T-helper 2 cell (primary cell): ENCODE results near the gene PC.

Source experiments
- DNase-seq, 5 experiments: peaks; one replicate each; pipeline versions ENCODE4 v3.0.0 to v3.0.0-alpha.2; 2012 to 2022

The PC gene

GRCh38 chr11:66854231-66854661 is 103.9 kb downstream of the PC start:
- no peak for DNase-seq

DNA sequence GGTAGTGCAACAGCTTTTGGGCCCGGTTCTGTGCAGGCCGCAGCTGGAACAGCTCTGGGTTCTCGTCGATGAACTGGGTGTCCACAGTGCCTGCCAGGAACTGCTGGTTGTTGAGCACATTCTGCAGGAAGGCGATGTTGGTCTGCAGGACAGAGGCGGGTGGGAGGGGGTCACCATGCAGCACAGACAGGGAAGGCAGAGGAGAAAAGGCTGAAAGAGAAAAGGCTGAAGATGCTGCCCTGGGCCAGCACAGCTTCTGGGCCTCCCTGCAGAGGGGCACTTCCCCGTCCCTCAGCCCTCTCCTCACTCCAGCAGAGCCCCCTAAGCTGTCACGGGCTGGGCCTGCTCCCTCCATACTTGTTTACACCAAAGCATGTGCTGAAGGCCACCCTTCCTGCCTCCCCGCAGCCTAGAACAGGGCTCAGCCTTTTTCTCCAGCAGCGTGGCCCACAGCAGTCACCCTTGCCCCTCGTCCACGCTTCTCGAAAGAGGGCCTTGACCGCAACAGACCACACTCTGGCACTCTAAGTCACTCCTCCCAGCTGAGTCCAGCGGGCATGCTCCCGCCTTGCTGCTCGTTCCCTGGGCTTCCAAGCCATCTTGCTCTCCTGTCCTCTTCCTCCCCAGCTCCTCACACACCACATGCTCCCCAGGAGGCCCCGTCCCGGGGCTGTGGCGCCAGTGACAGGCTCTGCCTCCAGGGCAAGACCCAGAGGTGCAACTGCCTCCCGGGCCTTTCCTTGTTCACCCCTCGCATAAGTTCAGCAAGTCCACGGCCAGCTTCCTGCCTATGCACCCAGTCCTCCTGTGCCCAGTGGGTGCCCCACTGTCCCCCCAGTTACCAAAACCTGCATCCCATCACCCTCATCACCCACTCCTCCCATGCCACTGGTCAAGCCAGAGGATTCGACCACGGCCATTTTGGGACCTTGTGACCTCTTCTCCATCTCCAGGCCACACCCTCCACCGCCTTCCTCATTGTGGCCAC is 104.6 kb downstream of the PC start:
- DNase-seq: no peak

- DNase-seq: no peak
Measured at GRCh38 chr11:66852466-66853241, 105.5 kb downstream of the PC start.

DNA sequence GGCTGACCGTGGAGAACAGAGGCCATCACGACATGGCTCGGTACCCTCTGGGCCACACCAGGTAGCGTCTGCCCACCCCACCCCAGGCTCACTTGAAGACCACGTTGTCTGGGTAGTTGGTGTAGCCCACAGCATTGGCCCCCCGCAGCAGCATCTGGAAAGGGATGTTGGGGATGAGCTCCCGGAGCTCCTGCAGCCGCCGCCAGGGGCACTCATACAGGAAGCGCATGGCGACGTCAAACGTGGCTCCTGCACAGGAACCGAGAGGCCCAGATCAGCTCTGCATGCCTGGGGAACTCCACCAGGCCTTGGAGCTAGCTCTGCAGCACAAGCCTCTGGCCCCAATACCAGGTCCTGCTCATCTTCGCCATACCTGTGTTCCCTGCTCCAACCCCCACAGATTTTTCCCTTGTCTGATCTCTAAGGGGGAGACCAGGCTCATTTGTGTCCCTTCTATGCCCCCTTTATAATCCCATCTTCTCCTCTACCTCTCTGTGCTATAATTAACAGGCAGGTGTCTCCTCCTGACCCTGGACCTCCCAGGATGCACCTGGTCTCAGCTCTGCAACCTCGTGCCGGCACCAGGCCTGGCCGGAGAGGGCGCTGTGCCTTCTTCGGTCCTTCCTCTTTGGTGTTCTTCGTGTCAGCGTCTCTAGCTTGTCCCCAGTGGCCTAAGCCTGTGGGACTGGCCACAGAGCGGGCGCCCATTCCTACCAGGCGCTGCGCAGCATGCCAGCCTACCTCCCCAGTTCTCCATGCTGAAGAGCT is 106.3 kb downstream of the PC start:
- peak in 1 of 5 experiments; percentile 68 for DNase-seq

DNA sequence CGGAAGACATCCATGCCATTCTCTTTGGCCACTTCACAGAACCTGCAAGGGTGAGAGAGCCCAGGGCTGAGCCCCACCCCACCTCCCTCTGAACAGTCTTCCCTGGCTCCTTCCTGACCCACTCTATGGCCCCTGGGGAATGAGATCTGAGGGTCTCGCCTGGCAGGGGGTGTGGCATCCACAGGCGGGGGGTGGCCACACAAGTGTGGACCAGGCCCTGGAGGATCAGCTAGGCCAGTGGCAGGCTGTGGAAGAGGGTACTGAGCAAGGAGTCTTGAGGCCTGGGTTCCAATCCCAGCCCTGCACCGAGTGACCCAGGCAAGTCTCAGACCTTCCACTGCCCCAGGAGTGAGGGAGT is 107.0 kb downstream of the PC start:
- DNase-seq: no peak

DNA sequence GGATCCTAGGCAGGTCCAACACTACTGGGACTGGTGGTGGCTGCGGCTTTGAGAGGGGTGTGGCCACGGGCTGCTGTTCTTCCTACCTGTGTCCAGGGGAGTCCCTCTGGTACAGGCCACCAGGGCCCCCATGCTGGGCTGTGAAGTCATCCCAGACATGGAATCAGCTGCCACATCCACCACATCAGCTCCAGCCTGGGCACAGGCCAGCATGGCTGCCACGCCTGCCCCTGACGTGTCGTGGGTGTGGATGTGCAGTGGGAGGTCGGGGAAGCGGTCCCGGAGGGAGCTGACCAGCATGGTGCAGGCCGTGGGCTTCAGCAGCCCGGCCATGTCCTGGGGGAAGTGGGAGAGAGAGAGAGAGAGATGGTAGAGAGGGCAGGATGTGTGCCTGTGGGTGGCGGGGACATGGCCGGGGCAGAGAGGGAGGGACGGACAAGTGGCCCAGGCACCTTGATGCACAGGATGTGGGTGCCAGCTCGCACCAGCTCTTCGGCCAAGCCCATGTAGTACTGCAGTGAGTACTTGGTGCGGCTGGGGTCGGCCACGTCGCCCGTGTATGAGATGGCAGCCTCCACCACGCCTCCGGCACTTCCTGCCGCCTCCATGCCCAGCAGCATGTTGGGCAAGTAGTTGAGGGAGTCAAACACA is 107.5 kb downstream of the PC start:
- DNase-seq: no peak

- DNase-seq: no peak
Measured at GRCh38 chr11:66850235-66850587, 108.0 kb downstream of the PC start.

- DNase-seq: no peak
Measured at GRCh38 chr11:66849501-66850234, 108.5 kb downstream of the PC start.

DNA sequence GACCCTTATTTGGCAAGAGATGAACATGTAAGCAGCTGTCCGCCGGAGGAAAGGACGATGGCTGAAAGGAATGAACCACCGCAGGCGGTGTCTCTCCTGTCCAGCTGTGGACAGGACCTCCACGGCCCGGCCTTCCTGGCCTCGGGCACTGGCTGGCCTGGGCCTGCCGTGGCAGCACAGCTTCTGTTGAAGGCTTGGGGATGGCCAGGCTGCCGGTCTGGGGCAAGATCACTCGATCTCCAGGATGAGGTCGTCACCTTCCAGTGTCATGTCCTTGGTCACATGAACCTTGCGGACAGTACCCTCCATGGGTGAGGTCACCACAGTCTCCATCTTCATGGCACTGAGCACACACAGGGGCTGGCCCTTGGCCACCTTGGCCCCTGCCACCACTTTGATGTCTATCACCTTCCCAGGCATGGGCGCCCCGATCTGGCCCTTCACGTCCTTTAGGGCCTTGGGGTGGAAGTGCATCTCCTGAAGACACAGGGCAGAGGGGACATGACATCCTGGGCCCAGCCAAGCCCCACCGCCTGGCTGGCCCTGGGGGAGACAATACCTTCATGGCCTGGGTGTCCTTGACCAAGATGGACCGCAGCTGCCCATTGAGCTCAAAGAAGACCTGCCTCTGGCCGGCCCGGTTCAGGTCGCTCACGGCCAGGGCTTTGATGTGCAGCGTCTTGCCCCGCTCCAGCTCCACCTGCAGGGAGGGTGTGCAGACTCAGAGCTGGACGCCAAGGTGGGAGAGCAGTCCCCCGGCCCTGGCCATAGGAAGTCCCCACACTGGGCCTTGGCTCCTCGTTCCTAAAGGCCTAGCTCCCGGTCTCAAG is 109.3 kb downstream of the PC start:
- no peak for DNase-seq

- DNase-seq: no peak
Measured at GRCh38 chr11:66847461-66848232, 110.5 kb downstream of the PC start.

DNA sequence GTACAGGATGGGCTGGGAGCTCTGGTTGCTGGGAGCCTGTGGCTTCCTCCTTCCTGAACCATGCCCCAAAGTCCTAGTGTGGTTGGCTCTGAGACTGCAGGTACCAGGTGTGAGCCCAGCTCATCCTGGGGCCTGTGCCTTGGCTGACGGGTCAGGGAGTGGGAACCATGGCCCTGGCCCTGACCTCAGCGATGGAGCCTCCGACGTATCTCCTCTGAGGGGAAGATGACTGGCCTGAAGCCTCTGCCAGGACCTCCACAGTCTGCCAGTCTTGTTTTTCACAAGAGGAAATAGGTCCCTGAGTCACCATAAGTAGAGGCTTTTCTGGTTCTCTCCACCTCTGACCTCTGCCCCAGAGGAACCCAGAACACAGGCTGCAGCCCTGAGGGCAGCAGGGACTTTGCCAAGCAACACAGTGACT is 111.5 kb downstream of the PC start:
- DNase-seq: no peak

DNA sequence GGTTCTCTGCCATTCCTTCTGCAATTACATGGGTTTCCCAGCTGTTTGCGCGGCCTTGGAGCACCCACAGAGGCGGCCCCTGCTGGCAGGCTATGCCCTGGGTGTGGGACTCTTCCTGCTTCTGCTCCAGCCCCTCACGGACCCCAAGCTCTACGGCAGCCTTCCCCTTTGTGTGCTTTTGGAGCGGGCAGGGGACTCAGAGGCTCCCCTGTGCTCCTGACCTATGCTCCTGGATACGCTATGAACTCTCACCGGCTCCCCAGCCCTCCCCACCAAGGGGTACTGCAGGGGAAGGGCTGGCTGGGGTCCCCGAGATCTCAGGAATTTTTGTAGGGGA is 112.3 kb downstream of the PC start:
- no peak for DNase-seq

DNA sequence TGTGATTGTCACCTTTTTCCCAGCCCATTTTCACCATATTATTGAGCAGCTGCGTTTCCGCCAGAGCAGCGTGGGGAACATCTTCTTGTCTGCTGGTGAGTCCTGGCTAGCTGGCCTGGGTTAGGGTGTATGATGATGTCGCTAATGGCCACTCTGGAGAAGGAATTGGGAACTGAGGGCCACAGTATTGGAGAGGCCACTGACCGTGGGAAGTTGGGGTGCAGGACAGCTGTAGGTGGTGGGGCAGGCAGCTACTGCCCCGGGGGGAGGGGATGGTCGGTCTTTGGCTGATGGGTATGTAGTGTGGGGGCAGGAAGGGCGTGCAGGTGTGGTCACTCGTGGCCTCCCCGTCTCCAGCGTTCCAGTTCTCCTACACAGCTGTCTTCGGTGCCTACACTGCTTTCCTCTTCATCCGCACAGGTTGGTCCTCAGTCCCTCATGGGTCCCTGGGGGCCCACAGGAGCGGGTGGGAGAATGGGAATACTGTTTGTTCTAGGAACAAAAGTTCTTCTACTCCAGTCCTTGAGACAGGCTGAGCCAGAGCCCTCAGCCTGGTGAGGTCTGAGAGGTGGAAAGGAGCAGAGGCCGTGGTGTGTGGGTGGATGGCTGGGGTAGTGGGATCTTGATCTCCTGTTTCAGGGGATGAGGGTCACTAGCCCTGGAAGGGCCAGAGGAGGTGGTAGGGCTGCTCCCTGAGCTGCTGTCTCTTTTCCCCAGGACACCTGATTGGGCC is 112.9 kb downstream of the PC start:
- DNase-seq: no peak

- DNase-seq: no peak
Measured at GRCh38 chr11:66844496-66845142, 113.6 kb downstream of the PC start.

DNA sequence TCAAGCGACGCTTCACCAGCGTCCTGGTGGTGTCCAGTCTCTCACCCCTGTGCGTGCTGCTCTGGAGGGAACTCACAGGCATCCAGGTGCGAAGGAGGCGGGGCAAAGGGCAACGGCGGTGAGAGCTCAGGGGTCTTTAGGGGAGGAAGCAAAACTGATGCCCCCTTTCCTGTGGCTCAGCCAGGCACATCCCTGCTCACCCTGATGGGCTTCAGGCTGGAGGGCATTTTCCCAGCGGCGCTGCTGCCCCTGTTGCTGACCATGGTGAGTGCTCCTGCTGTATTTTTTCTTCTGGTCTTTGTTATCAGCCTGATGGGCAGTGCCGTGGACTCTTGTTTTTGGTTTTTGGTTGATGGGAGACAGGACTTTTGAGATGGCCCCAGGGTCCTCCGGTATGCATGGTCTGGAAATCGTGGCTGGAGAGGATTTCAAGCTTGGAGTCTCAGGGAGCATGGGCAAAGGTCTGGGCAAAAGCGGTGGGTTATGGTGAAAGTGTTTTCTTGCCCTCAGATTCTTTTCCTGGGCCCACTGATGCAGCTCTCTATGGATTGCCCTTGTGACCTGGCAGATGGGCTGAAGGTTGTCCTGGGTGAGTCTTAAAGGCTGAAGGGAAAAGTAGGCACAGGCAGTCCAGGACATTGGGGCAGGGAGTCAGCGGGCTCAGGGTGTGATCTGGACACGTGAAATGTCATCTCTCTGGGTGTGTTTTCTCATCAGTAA is 114.2 kb downstream of the PC start:
- DNase-seq: no peak

GRCh38 chr11:66842896-66843775 is 115.0 kb downstream of the PC start, which contains the start of gene RCE1:
RCE1 (plus strand) TSS chr11:66843441; CDS start chr11:66843456, 15 bp downstream.
- peak; percentile 84 to 95 (median 87) for DNase-seq

DNA sequence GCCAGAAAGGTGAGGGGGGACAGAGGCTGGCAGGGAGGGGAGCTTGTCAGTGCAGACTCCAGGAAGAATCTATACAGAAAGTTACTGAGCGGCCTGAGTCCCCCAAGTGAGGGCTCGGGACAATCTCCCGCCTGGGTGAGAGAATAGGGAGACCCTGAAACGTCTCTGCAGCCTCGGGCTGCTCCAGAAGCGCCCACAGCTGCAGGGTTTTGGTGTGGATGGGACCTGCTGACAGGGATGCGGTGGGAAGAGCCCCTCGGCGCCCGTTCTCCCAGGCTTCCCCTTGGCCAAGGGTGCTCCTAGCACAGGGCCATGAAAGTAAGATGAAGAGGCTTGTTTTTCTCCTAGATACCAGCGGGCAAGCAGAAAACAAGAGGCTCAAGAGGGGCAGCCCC is 115.7 kb downstream of the PC start:
- DNase-seq: peak in 1 of 5 experiments; percentile 19
